WTC11 (cell line): Measurements from ENCODE around the gene ORM2.

Source experiments
- AFF4 ChIP-seq: sonication (generic); formaldehyde crosslinking; IDR thresholded peaks from 2 replicates; pipeline ENCODE4 v1.8.1; 2023; ENCODE audit warnings: mild to moderate bottlenecking, missing genetic modification reagents, borderline replicate concordance
- CBFB ChIP-seq: sonication (generic); formaldehyde crosslinking; IDR thresholded peaks from 2 replicates; pipeline ENCODE4 v1.8.1; 2022; ENCODE audit warnings: mild to moderate bottlenecking, low read depth, missing genetic modification reagents
- CTCF ChIP-seq: fragments of 200-600 bp; IDR thresholded peaks from 2 replicates; pipeline ENCODE4 v1.8.0; 2022; ENCODE audit warnings: antibody characterized with exemption
- ESRRA ChIP-seq: sonication (generic); formaldehyde crosslinking; IDR thresholded peaks from 2 replicates; pipeline ENCODE4 v1.8.1; 2022; ENCODE audit warnings: mild to moderate bottlenecking, missing genetic modification reagents, borderline replicate concordance
- IRF1 ChIP-seq: sonication (generic); formaldehyde crosslinking; IDR thresholded peaks from 2 replicates; pipeline ENCODE4 v1.8.0; 2023; ENCODE audit warnings: missing genetic modification reagents
- MAX ChIP-seq: sonication (generic); formaldehyde crosslinking; IDR thresholded peaks from 2 replicates; pipeline ENCODE4 v1.8.0; 2022; ENCODE audit warnings: mild to moderate bottlenecking, missing genetic modification reagents
- NR1H2 ChIP-seq: sonication (generic); formaldehyde crosslinking; IDR thresholded peaks from 2 replicates; pipeline ENCODE4 v1.9.0; 2021; ENCODE audit warnings: mild to moderate bottlenecking, moderate library complexity, missing genetic modification reagents
- NR2C2 ChIP-seq: sonication (generic); formaldehyde crosslinking; IDR thresholded peaks from 2 replicates; pipeline ENCODE4 v1.8.0; 2022; ENCODE audit warnings: mild to moderate bottlenecking, missing genetic modification reagents
- ZNF416 ChIP-seq: fragments of 250-450 bp; sonication (Bioruptor Pico); IDR thresholded peaks from 2 replicates; pipeline ENCODE4 v1.9.0; 2021; ENCODE audit warnings: mild to moderate bottlenecking, inconsistent platforms
- ZNF423 ChIP-seq: fragments of 250-450 bp; sonication (Bioruptor Pico); IDR thresholded peaks from 2 replicates; pipeline ENCODE4 v2.1.2; 2022; ENCODE audit warnings: mild to moderate bottlenecking, moderate library complexity
- ZSCAN18 ChIP-seq: fragments of 250-450 bp; sonication (Bioruptor Pico); IDR thresholded peaks from 2 replicates; pipeline ENCODE4 v2.1.2; 2022; ENCODE audit warnings: mild to moderate bottlenecking, moderate library complexity

GRCh38 chr9:114348906-114349482 is 19.3 kb downstream of the ORM2 start:
- no peak for TF ChIP-seq IRF1 (CRISPR knock-in tag)
- no peak for TF ChIP-seq CTCF
- TF ChIP-seq ZSCAN18 (CRISPR knock-in tag) = no peak
- TF ChIP-seq AFF4 (CRISPR knock-in tag) = no peak
- TF ChIP-seq ESRRA (CRISPR knock-in tag) = no peak
- no peak for TF ChIP-seq NR1H2 (CRISPR knock-in tag)
- TF ChIP-seq ZNF416 = no peak
- no peak for TF ChIP-seq ZNF423 (CRISPR knock-in tag)
- no peak for TF ChIP-seq CBFB
- 0 out of 2 replicates have a peak, but pooled peaks have one; percentile 22 for TF ChIP-seq MAX (CRISPR knock-in tag)
- TF ChIP-seq NR2C2 = no peak
